NCI-H345 (cell line): ENCODE results near the gene TBC1D22A.
"Not testable (repeated sequence)": the region's sequence is repeated elsewhere in the genome, so short reads cannot be mapped to it uniquely, and the experiment has no call there.

Experiments
- DNase-seq: peaks from one replicate; lab custom pipeline; 2025; lab: John Stamatoyannopoulos, UW

TBC1D22A gene

GRCh38 chr22:47170511-47171440 lies 408.3 kb downstream of the TBC1D22A start:
- DNase-seq = not testable (repeated sequence)

- no peak for DNase-seq
Observed at GRCh38 chr22:47171441-47172221, 409.2 kb downstream of the TBC1D22A start.

GRCh38 chr22:47172771-47173534 lies 410.5 kb downstream of the TBC1D22A start:
- DNase-seq = no peak

- DNase-seq = no peak
Observed at GRCh38 chr22:47173535-47174021, 411.1 kb downstream of the TBC1D22A start.

- no peak for DNase-seq
Observed at GRCh38 chr22:47174096-47174495, 411.6 kb downstream of the TBC1D22A start.

GRCh38 chr22:47174671-47175112 lies 412.2 kb downstream of the TBC1D22A start:
- DNase-seq = no peak

GRCh38 chr22:47175151-47176025 lies 412.9 kb downstream of the TBC1D22A start:
- DNase-seq = no peak

- no peak for DNase-seq
Observed at GRCh38 chr22:47176026-47176389, 413.6 kb downstream of the TBC1D22A start.

GRCh38 chr22:47176573-47177333 lies 414.3 kb downstream of the TBC1D22A start:
- no peak for DNase-seq

GRCh38 chr22:47177334-47177815 lies 414.9 kb downstream of the TBC1D22A start:
- DNase-seq = no peak

- no peak for DNase-seq
Observed at GRCh38 chr22:47178339-47178738, 415.9 kb downstream of the TBC1D22A start.

GRCh38 chr22:47180796-47181195 lies 418.3 kb downstream of the TBC1D22A start:
- no peak for DNase-seq

GRCh38 chr22:47187176-47187957 lies 424.9 kb downstream of the TBC1D22A start:
- DNase-seq = no peak

GRCh38 chr22:47188261-47189055 lies 426.0 kb downstream of the TBC1D22A start:
- DNase-seq = no peak

- DNase-seq = no peak
Observed at GRCh38 chr22:47189056-47189916, 426.8 kb downstream of the TBC1D22A start.

GRCh38 chr22:47190276-47190956 lies 428.0 kb downstream of the TBC1D22A start:
- no peak for DNase-seq
